HL-60/S4 treated with phorbol 12-myristate 13-acetate at 8.2 ng/mL for 4 days and 3 days (cell line): ENCODE measurements around the gene IFNA4.
"Not testable (repeated sequence)": the region's sequence is repeated elsewhere in the genome, so short reads cannot be mapped to it uniquely, and the experiment has no call there.

Experiments
- in situ Hi-C: fragments of 300-500 bp; cut with MboI; formaldehyde crosslinking; loops from 2 replicates; pipeline ENCODE4 v1.15.0; 2022; ENCODE audit warnings: low sequenced_read_pairs

The IFNA4 gene

DNA sequence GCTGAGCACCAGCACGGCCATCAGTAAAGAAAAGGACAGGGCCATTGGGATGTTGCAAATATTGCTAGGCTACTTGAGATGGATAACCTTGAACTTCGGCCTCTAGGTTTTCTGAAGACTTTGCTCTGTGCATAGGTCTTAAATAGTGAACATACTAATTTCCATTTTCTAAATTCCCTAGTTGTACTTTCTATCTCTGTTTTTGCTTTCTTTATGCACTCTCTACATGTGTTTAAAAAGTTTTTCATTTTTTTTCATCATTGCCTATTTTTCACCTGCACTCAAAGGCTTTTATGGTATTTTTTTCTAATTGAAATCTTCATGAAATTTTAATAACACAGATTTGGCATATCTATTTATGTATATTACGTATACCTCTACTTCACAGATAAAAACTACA is at the start of gene IFNA4:
Gene IFNA4, minus strand, starts transcription at position 101 of the 400 bp plus-strand sequence. Its CDS starts 56 bp downstream, at position 45.
- in situ Hi-C loops = not testable (repeated sequence)

DNA sequence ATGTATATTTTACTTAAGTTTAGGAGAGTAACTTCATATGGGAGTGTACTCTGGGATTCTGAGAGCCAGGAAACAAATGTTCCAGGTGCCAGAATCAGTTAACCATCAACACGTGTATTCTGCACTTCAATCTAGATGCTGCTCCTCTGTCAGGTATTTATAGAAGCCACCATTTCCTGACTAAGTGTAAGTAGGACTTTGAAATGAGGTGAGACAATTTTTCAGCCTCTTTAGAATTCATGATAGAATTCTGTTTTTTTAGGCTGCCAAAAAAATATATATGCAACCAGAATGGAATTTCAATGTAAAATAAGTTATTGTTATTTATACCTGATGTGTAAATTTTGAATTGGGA is 49.0 kb upstream of the IFNA4 start:
- in situ Hi-C loops = not testable (repeated sequence)

DNA sequence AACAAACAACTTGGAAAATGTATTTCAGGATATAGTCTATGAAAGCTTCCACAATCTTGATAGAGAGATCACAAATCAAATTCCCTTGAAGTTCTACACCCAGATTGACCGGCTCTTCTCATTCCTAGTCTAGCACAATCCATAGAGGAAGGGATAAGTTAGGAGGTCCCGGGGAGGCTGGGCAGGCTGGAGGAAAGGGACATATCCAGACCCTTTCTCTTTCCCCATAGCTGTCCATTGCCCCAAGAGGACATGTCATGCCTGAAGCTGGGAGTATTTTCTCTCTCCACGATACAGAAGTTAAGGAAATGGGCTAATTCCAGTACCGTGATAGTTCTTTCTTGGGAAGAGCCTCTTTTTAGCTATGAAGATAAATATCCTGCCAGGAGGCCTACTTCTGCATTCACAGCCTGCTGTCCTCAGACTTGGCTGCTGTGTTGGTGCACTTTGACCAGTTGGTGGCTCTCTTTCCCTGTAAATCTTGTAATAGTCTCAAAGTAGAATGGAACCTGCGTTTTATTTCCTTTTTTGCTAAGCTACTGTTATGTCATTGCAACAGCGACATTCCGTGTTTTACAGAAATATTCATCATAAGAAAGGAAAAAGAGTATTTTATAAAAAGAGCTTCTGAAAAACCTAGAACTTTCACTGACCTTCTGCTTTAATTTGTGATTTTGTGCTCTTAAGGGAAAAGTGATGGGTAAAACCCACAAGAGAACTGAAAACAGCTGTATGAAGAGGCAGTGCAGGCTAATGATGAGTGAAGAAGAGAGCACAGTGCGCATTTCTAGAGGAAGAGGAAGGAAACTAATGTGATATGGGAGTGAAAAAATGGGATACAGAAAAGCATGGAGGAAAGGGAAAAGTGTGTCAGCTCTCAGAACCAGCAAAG is 48.3 kb upstream of the IFNA4 start:
- in situ Hi-C loops = not testable (repeated sequence)

GRCh38 chr9:21234153-21234687 is 46.8 kb upstream of the IFNA4 start:
- in situ Hi-C loops = no loop called here

DNA sequence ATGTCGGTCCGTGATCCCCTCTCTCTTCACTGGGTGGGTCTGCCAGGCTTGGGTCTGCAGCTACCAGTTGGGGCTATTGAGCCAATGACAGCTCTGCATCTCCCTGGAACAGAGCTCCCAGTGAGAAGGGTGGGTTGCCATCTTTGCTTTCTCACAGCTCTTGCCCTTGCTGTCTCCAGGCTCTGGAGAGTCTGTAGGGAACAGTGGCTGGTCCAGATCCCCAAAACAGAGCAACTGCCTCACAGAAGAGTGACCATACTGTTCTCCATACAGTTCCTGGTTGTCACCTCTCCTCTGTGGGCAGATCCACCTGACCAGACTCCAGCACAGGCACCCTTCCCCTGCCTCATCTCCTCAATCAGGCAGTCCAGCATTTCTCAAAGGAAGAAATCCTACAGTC is 45.9 kb upstream of the IFNA4 start:
- in situ Hi-C loops = no loop called here

DNA sequence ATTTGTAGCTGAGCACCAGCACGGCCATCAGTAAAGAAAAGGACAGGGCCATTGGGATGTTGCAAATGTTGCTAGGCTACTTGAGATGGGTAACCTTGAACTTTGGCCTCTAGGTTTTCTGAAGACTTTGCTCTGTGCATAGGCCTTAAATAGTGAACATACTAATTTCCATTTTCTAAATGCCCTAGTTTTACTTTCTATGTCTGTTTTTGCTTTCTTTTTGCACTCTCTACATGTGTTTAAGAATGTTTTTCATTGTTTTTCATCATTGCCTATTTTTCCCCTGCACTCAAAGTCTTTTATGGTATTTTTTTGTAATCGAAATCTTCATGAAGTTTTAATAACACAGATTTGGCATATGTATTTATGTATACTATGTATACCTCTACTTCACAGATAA is 40.7 kb upstream of the IFNA4 start, which contains the start of gene IFNA17:
Gene IFNA17, minus strand, starts transcription at position 101 of the 400 bp plus-strand sequence. Its CDS starts 49 bp downstream, at position 52.
- in situ Hi-C loops = no loop called here

DNA sequence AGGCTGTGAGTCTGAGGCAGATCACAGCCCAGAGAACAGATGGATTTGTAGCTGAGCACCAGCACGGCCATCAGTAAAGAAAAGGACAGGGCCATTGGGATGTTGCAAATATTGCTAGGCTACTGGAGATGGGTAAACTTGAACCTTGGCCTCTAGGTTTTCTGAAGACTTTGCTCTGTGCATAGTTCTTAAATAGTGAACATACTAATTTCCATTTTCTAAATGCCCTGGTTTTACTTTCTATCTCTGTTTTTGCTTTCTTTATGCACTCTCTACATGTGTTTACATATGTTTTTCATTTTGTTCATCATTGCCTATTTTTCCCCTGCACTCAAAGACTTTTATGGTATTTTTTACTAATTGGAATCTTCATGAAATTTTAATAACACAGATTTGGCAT is 29.8 kb upstream of the IFNA4 start, which contains the start of gene IFNA16:
Gene IFNA16, minus strand, starts transcription at position 101 of the 400 bp plus-strand sequence. Its CDS starts 6 bp downstream, at position 95.
- in situ Hi-C loops = not testable (repeated sequence)

- in situ Hi-C loops = not testable (repeated sequence)
Measured at GRCh38 chr9:21213411-21214326, 26.3 kb upstream of the IFNA4 start.

DNA sequence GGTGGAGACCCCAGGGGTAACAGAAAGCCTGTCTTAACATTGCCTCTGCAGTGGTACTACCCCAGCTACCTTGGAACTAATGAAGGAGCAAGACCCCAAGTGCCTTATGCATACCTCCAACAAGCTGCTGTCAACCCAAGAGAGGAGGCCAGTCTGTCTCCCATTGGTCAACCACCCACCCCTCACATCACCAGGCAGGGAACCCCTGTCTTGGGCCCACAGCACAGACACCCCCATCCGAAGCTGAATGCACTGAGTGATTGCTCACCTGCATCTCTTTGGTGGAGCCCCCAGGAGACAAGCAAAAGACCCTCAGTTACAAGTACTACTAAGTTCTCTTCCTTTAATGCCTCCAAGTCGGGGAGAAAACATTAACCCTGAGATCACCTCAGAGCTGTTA is 24.8 kb upstream of the IFNA4 start:
- in situ Hi-C loops = not testable (repeated sequence)

DNA sequence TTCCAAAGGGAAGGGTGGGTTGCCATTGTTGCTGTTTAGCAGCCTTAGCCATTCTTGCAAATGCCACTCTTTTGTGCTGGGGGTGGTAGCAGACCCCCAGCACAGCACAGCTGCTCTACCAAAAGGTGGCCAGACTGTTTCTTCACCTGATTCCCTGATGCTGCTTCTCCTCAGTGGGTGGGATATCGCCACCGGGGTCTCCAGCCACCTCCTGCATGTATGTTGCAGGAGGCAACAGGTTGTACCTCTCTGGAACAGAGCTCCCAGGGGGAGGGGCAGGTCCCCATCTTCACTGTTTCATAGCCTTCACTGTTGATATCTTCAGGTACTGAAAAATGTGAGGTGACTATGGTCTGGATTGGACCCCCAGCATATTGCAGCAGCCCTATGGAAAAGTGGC is 23.4 kb upstream of the IFNA4 start:
- in situ Hi-C loops = not testable (repeated sequence)

DNA sequence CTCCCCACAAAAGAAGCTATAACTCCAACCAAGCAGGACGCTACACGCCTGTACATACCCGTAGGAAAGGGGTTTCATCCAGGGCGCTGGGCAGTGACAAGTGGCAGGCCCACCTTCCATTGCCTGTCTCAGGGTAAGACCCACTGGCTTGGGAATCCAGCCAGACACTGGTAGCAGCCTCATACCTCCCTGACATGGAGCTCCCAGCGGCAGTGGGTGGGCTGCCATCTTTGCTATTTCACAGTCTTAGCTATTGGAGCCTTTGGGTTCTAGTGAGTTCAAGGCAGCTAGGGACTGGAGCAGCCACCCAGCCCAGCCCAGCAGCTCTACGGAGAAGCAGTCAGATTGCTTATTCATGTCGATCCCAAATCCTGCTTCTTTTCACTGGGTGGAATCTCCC is 22.9 kb upstream of the IFNA4 start:
- in situ Hi-C loops = no loop called here

- in situ Hi-C loops = not testable (repeated sequence)
Measured at GRCh38 chr9:21207043-21207442, 19.7 kb upstream of the IFNA4 start, which contains the start of gene IFNA10. IFNA10 (minus strand) TSS chr9:21207143; CDS start chr9:21207097, 46 bp downstream.

DNA sequence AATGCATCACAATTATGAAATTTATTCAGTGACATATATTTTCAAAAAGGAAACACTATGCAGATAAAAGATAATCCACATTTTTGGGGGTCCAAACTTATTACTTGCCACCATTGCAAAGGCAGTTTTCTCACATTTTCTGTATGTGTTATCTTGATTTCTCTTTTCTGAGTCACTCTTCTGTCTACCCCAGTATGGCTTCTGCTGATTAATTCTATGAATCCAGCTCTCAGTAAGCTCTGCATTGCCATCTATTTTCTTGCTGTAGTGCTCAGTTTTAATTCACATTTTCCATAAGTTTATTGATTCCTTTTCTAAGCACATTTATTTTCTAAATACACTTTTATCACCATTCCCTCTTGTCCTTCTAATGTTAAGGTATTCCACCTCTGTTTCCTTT is 17.8 kb upstream of the IFNA4 start:
- in situ Hi-C loops = no loop called here

GRCh38 chr9:21202105-21202504 is 14.7 kb upstream of the IFNA4 start, which contains the start of gene IFNA7:
IFNA7 (minus strand) TSS chr9:21202205; CDS start chr9:21202165, 40 bp downstream.
- in situ Hi-C loops = not testable (repeated sequence)

- in situ Hi-C loops = not testable (repeated sequence)
Measured at GRCh38 chr9:21194867-21195776, 7.7 kb upstream of the IFNA4 start.

DNA sequence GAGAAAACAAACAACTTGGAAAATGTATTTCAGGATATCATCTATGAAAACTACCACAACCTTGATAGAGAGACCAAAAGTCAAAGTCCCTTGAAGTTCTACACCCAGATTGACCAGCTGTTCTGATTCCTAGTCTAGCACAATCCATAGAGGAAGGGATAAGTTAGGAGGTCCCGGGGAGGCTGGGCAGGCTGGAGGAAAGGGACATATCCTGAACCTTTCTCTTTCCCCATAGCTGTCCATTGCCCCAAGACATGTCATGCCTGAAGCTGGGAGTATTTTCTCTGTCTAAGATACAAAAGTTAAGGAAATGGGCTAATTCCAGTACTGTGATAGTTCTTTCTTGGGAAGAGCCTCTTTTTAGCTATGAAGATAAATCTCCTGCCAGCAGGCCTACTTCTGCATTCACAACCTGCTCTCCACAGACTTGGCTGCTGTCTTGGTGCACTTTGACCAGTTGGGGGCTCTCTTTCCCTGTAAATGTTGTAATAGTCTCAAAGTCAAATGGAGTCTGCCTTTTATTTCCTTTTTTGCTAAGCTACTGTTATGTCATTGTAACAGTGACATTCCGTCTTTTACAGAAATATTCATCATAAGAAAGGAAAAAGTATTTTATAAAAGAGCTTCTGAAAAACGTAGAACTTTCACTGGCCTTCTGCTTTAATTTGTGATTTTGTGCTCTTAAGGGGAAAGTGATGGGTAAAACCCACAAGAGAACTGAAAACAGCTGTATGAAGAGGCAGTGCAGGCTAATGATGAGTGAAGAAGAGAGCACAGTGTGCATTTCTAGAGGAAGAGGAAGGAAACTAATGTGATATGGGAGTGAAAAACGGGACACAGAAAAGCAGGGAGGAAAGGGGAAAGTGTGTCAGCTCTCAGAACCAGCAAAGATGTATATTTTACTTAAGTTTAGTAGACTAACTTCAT is 4.3 kb downstream of the IFNA4 start:
- in situ Hi-C loops = not testable (repeated sequence)

DNA sequence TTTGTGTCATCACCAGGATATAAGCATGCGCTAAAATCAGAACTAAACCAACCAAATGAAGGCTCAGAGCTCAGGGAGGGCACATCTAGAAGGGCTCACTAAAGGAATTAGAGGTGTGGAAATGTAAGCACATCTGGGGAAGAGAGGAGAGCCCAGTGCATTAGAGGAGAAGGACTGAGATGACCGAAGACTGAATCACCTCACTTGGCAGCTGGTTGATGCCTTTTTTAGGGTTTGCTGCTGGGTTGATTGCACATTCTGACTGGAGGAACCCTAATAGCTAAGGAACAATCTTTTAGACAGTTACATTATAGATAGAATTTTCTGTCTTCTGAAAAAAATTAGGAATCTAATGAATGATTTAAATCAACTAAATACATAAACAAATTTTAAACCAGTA is 12.7 kb downstream of the IFNA4 start:
- in situ Hi-C loops = no loop called here

- in situ Hi-C loops = no loop called here
Measured at GRCh38 chr9:21172156-21172555, 15.2 kb downstream of the IFNA4 start.

DNA sequence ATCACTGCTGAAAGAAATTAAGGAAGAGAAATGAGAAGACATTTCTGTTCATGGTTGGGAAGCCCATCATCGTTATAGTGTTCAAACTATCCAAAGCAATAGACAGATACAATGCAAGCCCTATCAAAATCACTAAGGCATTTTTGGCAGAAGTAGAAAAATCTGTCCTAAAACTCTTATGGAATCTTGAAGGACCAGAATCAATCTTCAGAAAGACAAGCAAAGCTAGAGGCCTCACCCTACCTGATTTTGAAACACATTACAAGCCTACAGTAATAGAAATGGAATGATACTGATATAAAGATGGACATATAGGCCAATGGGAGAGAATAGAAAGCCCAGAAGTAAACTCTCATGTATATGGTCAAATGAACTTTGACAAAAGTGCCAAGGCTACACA is 16.0 kb downstream of the IFNA4 start:
- in situ Hi-C loops = no loop called here
